Stimulated activated CD4-positive, alpha-beta T cell treated with anti-CD3 and anti-CD28 coated beads, Interleukin-15, amount 100 ng/mL, for 24 hours (primary cell): ENCODE data around the gene RBBP5.
A peak's percentile ranks its signal among the peaks of the same experiment; 100 is the strongest.
"Not testable (repeated sequence)": the region's sequence is repeated elsewhere in the genome, so short reads cannot be mapped to it uniquely, and the experiment has no call there.

Experiments used
- DNase-seq: peaks from one replicate; pipeline ENCODE4 v3.0.0-alpha.2; 2020

The RBBP5 gene, protein sequence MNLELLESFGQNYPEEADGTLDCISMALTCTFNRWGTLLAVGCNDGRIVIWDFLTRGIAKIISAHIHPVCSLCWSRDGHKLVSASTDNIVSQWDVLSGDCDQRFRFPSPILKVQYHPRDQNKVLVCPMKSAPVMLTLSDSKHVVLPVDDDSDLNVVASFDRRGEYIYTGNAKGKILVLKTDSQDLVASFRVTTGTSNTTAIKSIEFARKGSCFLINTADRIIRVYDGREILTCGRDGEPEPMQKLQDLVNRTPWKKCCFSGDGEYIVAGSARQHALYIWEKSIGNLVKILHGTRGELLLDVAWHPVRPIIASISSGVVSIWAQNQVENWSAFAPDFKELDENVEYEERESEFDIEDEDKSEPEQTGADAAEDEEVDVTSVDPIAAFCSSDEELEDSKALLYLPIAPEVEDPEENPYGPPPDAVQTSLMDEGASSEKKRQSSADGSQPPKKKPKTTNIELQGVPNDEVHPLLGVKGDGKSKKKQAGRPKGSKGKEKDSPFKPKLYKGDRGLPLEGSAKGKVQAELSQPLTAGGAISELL

DNA sequence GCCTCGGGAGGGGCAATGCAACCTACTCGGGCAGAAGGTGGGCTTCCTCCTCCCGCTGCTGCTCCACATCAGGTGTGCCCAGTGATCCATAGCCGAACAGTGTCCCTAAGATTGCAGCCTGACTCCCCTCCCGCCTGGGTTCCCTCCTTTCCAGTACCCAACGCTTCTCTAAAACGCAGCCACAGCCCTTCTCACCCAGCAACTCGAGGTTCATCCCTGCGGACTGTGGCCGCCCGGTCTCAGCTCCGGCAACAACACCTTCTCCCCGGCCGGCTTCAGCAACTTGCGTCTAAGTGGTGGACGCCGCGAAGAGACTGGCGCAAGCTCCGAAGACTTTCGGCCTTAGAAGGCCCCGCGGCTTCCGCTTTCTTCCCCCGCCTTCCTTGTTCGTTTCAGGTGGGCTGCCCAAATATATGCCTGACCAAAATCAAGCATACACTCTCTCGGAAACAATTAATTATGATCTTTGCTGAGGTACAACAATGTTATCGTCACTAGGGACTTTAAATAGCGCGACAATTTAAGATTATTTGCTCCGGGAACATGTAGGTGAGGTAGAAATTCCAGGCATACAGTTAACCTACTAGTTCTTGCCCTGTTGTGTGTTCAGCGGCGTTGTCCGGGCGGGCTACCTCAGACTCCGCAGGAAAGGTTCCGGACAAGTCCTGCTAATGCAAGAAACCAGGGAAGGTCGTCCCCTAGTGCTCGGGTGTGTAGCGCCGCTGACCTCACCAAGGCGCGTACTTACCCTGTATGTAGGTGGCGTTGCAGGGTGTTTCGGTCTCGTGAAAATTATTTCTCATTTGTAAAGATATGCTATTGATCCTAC lies at the start of gene RBBP5:
RBBP5 (minus strand) TSS at position 319 of the 829 bp plus-strand sequence; CDS start at position 214, 105 bp downstream.
- peak; percentile 94 for DNase-seq

DNA sequence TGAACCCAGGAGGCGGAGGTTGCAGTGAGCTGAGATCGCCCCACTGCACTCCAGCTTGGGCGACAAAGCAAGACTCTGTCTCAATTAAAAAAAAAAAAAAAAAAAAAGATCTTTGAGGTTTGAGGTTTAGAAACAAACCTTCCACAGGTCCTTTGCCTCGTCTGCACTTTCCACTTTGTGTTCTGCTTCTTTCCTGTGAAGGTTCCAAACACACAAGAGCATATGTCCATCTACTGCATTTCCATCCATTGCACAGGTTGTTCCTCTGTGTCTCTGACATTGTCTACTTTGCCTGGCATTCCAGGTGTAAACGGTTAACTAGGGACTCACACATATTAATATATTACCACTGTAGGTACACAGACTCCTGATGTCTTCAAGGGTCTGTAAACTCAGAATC lies 49.6 kb upstream of the RBBP5 start:
- no peak for DNase-seq

DNA sequence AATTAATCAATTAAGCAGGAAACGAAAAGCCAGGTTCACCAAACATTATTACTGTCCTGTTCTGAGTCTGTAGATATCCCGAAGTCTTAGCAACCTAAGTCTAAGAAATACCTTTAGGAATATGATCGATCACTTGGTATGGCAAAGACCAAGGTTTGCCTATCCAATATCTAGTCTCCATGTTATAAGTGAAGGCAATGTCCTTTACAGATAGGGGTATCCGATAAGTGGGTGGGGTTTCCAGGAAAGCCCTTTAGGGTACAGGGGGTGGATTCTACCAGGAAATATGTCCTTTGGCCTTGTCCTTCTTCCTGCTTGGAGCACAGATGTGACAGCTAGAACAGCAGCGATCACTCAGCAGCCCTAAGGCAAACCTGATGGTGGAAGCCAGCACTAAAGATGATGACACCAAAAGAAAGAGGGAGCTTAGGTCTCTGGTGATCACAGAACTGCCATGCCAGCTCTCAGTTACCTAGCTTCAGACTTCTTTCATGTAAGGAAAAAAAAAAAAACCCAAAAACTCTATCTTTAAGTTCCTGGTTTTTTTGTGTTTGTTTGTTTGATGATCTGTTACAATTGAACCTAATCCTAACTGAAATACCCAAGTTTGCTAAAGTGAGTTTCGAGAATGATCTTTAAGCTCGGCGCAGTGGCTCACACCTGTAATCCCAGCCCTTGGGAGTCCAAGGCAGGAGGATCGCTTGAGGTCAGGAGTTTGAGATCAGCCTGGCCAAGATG lies 48.9 kb upstream of the RBBP5 start:
- no peak for DNase-seq

DNA sequence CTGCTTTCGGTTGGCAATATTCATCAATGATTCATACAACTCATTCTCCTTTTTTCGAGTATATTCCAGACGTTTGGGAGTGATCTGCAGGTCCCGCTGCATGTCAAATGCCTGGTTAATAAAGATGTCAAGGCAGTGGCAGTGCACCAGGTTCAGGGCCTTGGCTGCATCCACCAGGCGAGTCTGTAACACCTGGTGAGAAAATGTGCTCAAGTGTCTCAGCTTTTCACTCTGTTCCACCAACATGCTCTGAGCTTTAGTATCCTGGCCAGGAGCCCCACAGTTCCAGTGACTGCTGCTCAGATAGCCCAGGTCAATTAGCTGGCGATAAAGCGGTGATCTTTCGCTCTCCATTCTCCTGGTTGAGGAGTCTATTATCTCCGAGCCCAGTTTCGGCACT lies 47.5 kb upstream of the RBBP5 start:
- no peak for DNase-seq

DNA sequence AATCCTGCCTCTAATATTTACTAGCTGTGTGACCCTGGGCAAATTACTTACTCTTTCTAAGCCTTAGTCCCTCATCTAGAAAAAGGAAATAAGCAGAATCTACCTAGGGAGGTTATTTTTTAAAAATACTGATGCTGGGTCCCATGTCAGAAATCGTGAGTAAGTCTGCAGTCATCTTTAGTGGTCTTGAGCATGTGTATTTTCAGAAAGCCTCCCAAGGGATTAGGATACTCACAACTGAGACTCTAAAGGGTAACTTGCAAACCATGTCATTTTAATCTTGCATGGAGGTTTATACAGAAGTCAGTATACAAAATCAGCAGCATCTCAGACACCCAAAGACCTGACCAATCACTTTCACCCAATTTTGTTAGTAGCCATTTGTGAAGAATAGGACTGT lies 46.5 kb upstream of the RBBP5 start:
- no peak for DNase-seq

DNA sequence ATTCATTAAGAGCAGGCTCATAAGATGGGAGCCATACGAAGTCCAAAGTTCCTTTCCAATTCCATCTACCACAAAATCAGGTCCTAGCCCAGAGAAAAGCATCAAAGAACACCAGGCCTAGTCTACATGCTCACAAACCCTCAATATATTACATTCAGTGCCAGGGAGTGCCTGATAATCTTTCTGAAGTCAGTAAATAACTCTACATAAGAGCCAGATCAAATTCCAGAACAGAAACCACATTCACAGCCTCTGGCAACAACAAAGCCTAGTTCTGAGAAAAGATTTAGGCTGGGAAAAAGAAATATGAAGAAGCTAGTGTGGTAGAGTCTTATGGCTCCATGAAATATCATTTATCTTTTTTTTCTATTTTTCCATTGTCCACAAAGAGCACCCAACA lies 40.5 kb upstream of the RBBP5 start:
- DNase-seq, result no peak

DNA sequence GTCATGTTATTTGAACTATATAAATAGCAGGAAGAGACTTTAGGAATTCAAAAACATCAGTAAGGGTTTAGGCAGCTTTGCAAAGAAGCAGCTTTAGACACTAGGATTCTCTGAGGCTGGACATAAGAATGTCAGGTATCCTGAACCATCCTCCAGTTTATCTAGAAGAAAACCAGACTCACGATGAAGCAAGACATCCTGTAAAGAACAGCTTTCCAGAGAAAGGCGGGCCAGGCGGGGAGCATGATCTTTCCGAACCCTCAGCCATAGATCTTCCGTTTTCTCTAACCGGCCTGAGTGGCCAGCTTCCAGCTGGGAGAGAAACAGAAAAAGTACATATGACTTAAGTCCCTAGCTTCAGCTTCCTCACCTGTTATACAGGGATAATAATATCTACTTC lies 39.3 kb upstream of the RBBP5 start:
- no peak for DNase-seq

DNA sequence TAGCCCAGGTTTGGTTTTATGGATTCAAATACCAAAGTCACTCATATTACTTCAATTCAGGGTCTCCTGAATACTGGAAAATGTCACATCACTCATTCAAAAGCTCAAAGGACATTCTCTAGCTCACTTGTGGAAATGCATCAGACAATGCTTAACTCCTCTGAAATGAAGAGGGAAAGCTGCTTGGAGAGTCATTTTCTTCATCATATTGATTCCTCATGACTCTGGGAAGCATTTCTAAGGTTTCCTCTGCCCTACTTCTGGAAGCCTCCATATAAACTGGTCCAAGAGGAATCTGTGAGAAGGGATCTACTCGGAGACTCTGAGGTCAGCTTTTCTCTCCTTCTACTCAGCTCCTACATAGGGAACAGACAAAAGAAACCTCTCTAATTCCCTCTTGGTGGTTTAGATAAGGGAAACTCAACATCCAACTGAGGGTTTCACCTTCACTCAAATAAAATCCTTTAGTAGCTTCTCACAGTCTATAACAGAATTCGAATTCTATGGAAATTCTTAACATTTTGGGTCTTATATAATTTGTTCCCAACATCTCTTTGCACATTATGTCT lies 36.4 kb upstream of the RBBP5 start:
- no peak for DNase-seq

DNA sequence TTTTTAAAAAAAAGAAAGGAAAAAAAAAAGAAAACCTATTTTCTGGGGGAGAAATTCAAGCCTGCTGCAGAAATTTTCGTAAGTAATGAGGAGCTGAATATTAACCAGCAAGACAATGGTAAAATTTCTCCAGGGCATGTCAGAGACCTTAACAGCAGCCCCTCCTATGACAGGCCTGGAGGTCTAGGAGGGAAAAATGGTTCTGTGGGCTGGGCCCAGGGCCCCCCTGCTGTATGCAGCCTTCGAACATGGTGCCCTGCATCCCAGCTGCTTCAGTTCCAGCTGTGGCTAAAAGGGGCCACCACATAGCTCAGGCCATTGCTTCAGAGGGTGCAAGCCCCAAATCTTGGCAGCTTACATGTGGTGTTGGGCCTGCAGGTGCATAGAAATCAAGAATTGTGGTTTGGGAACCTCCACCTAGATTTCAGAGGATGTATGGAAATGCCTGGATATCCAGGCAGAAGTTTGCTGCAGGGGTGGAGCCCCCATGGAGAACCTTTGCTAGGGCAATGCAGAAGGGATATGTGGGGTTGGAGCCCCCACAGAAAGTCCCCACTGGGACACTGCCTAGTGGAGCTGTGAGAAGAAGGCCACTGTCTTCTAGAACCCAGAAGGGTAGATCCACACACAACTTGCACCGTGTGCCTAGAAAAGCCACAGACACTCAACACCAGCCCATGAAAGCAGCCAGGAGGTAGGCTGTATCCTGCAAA lies 34.0 kb upstream of the RBBP5 start:
- DNase-seq, result not testable (repeated sequence)

DNA sequence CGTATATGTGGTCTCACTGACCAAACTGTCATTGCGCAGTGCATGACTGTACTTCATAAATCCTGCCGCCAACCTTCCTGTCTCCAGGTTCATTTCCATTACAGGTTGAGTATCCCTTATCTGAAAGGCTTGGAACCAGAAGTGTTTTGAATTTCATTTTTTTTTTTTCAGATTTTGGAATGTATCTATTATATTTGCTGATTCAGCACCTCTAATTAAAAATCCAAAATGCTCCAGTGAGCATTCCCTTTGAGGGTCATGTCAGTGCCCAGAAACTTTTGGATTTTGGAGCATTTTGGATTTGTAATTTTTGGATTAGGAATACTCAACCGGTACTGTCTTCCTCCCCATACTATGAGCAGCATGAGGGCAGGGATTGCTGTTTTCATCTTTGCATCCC lies 30.7 kb upstream of the RBBP5 start:
- no peak for DNase-seq

DNA sequence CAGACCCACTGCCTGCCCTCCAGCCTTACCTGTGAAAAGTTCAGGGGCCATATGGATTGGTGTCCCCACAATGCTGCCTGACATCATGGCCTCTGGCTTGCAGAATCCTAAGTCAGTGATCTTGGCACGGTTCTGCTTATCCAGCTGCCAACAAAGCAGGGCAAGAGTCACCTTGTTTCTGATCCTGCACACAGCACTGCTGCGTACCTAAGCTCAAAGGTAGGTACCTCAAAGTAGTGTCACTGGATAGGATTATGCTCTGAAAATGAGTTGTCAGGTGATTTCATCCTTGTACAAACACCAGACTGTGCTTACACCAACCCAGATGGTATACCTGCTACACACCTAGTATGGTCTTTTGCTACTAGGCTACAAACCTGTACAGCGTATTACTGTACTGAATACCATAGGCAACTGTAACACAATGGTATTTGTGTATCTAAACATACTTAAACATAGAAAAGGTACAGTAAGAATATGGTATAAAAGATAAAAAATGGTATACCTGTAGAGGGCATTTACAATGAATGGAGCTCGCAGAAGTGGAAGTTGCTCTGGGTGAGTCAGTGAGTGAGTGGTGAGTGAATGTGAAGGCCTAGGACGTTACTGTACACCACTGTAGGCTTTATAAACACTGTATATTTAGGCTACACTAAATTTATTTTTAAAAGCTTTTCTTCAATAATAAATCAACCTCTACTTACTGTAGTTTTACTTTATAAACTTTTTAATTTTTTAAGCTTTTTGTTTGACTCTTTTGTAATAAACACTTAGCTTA lies 29.1 kb upstream of the RBBP5 start:
- DNase-seq, result no peak

DNA sequence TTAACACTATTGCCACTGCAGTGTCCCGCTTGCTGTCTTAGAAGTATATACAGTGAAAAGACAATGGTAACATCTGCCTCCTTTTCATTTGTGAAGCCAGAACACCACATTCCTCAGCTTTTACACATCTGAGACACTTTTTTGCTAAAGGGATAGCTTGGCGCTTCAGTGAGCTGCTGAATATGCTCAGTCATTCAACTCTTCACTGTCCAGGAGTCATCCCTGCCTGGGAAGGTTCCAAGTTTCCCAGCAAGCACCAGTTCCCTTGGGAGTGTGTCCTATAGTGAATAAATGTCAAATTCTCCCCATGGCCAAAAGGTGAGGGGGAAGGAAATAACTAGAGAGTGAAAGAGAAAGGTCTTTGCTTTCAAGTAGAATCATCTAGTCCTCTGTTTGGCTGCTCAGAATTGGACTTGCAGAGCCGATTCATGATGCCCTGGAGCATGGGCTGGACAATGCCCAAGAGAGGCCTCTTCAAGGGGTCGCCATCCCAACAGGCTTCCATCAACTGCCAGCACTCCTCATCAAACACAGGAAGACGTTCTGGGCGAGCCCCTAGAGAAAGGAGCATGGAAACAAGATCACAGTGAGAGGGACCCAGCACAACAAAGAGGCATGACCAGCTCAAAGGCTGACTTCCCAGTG lies 25.5 kb upstream of the RBBP5 start:
- no peak for DNase-seq

DNA sequence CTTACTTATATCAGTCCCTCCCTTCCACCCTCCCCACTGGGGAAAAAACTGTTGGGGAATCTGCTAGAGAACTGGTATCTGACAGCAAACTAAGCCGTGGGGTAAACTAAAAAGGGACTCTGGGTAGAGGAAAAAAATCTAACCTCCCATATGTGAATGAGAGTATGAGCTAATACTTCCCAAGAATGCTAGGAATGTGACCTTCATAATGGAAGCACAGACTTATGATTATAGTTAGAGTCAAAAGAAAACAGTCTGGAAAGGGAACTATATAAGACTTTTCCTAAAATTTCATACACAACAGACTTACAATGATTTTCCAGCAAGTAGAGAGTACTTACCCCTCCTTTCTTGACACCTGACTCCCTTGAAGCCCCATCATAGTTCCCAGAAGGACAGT lies 23.0 kb upstream of the RBBP5 start:
- no peak for DNase-seq

DNA sequence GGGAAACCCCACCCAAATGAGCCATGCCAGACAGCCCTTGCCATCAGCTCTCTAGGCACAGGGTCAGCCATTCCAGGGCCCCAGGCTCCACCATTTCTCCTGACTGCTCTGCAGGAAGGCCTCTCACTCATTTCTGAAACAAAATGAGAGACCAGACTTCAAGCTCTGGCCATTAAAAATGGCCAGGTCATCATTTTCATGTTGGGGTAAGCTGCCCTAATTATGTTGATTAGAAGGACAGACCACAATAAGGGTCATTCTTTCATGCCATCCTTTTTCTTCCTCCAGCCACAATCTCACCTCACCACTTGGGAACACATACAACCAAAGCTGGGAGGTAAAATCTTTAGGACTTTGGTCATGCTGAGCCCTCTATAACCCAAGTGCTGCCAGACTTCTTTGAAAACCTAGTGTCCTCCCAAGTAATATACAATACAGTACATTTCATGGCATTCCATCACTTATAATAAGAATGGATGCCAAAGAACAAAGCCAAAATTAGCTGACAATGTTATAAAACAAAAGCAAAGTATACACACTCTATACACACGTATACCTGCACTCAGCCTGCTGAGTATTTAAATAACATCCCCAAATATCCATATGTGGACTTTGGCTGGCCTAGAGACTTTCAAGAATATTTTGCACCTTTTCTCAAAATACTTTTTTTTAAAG lies 22.4 kb upstream of the RBBP5 start:
- no peak for DNase-seq

DNA sequence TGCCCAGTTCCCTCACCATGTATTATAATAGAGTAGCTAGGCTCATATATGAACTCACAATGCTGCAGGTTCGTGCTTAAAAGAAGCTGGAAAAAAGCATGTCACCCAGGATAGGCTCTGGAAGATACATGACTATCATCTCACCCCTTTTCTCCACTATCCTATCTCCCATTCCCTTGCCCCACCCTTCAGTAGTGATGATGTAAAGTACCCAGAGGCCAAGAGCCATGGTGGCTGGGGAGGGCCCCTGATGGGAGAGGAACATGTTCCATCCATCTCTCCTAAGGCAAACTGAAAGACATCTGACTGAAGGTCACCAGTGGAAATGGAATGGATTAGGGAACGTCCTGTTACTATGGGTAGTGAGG lies 20.3 kb upstream of the RBBP5 start:
- no peak for DNase-seq

DNA sequence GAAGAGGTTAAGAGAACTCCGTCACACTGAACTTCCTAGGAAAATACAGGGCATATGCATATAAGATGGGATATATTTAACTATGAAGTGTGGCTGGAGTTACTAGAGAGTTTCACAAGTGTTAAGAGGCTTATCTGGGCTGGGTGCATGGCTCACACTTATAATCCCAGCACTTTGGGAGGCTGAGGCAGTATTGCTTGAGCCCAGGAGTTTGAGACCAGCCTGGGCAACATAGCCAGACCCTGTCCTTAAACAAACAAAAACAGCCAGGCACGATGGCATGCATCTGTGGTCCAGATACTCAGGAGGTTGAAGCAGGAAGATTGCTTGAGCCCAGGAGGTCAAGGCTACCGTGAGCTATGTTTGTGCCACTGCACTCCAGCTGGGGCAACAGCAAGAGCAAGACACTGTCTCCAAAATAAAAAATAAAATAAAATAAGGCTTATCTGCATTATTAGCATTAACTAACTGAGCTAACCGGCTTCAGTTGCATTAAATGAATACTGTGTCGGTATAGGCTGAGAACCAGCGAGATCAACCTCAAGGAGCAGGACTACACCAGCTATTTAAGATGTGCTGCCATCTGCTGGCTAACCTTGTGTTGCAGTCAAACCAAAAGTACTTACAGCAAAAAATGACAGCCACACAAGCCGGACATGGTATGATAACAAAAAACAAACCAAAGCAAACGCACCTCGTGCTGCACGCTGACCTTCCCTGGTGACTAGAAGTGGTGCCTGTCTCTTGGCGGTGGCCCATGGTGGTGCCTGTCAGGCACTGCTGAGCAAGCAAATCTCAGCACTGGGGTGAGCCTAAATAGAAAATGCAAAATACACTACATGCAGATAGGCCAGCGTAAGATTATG lies 19.7 kb upstream of the RBBP5 start:
- DNase-seq, result peak; percentile 84

DNA sequence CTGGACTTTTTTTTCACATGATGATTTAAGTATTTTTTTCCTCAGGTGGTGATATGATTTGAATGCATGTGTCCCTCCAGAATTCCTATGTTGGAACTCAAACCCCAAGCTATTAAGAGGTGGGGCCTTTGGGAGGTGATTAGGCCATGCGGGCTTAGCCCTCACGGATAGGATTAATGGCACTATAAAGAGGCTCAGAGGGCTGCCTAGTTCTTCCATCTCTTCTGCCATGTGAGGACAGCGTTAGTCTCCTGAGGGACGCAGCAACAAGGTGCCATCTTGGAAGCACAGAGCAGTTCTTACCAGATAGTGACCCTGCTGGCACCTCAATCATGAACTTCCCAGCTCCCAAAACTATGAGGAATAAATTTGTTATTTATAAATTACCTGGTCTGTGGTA lies 18.3 kb upstream of the RBBP5 start:
- DNase-seq, result no peak

DNA sequence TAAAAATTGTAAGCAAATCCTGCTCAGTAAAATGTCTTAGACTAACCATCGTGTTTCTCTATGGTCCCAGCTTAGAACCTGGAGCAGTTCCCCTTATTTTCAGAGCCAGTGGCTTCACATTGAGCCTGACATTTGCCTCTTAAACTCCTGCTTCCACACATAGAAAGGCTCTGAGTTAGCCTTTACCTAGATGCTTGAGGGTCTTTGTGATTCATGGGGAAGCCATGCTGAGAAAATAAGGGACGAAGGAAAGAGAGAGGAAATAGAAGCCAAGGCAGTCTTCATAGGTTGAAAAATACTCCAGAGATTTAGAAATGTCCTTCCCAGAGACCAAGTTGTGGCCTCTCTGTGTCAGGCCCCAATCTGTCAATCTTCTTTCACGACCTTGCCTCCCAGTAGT lies 16.1 kb upstream of the RBBP5 start:
- no peak for DNase-seq

DNA sequence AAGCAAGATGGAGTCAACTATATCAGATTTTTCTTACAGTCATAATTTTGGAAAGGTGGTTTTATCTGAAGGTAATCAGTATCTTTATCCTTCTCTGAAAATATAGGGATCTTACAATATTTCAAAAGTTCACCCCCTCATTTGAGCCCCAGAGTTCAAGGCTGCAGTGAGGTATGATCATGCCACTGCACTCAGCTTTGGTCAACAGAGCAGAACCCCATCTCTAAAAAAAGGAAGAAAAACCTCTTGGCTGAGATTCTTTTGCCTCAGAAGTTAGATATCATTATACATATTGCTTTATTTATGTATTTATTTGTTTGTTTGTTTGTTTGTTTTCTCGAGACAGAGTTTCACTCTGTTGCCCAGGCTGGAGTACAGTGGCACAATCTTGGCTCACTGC lies 11.5 kb upstream of the RBBP5 start:
- DNase-seq, result no peak
